Renal cortical epithelial cell (primary cell): ENCODE results near the gene NECTIN4. TPM values are rescaled to one million over a fixed set of nuclear protein-coding genes. Genes with fewer than 3 reads are reported as not detected.
"Not testable (repeated sequence)": the region's sequence is repeated elsewhere in the genome, so short reads cannot be mapped to it uniquely, and the experiment has no call there.

Experiments
- DNase-seq: peaks from one replicate; pipeline ENCODE4 v3.0.0-alpha.2; 2011; ENCODE audit warnings: low read depth
- total RNA-seq: library from RNA; depleted of rRNA; stranded (reverse); fragments of >200 nt; gene quantifications from 2 replicates; pipeline ENCODE4 v1.2.3, GENCODE V29; 2014

The NECTIN4 gene
- 0.75 and 25.0 TPM in 2 replicates for total RNA-seq

DNA sequence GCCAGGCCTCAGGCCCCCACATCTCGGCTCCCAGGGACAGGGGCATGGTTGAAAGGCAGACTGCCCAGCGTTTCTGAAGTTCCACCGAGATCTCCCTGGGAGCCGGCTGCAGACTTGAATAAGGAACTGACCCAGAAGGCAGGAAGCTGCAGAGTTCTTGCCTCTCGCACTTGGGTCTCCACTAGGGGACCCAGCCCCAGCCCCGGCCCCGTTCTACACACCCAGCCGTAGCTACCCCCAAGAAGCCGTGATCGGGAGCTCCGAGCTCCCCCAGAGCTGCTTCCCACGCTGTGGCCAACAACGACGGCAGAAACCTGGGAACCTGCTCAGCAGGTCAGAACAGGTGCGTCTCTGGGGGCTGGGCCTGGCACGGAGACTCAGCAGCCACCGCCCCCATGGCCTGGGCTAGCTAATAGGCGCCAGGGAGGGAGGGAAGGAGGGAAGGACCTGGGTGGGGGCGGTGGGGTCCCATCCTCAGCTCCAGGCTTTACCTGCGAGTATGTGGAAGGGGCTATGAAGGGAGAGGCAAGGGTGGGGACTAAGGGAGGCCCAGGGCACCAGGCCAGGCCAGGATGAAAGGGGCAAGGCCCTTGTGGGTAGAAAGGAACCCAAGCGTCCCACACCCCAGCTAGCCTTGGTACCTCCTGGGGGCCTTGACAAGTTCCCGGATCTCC lies at the start of gene NECTIN4:
Gene NECTIN4 (minus strand): TSS at position 308 of the 674 bp plus-strand sequence. CDS start 262 bp downstream, at position 46.
- no peak for DNase-seq

DNA sequence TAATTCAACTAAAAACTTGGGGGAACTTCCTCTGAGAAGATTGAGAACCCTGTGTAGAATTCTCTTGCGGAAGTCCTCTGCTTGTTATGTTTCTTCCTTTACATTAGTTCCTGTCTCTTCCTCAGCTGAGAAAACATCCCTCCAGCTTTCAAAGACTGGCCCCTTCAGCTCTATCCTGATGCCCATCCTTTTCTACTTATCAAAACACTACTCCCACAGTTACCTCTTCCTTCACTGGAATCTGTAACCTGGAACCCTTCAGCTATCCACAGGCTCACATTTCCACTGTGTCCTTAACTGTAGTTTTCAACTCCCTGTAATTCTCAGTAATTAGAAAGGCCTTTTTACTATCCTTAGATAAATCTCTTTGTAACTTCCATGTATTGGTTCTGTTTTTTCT lies 49.1 kb upstream of the NECTIN4 start:
- no peak for DNase-seq

DNA sequence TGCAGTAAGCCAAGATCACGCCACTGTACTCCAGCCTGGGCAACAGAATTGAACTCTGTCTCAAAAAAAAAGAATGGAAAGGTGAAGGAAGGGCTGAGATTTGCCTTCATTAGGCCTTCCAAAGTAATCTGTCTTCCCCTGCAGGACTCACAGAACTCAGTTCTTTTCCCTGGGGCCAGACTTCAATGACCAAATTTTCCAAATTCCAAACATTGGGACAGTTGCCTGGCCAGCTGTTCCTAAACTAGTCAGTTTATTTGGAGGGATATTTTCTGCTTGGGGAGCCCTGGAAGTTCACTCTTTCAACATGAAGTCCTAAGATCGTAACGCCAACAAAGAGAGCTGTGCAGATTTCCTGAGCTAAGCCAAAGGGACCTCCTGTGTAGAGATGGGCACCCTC lies 48.5 kb upstream of the NECTIN4 start:
- DNase-seq, result no peak

DNA sequence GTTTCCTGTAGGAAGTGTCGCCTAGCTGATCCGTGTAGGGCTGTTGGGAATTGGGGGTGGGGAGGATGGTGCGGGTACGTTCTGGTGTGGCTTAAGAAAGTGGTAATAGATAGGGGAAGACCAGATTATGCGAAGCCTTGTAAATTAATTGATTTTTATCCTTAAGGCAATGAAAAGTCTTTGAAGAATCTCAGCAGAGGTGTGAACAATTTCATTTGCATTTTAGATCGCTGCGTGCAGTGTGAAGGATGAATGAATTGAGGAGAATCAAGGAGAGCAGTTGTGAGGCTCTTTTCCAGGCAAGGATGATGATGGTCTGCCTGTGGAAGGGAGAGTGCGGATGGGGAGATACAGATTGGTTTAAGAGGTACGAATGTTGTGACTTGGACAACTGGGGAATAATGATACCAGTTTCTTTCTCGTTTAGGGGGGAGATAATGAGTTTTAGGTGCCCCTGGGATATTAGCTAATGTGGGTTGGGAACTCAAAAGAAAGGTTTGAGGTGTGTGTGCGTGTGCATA lies 43.9 kb upstream of the NECTIN4 start:
- no peak for DNase-seq

DNA sequence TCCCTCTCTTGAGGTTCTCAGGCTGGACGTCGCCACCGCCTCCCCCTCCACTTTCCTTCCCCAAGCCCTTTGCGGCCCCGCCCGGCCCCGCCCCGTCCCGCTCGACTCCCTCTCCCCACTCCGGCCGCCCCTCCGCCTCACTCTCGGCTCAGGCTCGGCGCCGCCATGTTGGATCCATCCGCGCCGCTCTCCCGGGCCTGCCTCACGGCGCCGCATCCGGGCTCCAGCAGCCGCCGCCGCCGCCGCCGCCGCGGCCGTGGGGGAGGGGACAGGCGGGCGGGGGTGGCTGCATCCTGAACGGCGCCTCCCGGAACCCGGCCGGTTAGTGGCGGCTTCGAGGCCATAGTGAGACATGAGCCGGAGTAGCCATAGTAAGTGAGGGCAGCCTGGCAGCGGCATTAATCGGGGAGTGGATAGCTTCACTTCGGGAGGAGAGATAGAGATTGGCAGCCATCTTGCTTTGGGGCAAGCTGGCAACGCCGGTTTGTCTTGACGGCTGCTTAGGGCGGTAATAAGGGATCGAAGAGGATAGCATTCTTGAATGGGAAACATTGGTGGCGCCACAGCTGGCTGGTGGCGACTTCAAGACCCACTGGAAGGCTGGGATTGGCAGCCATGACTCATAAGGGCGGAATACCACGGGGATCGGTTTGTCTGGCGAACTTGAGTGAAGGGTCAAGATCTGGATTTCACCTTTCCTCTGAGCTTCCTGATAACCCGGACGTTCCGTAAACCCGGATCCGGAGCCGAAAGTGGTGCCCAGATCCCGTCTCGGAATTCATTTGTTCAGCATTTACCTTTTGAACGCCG lies 43.3 kb upstream of the NECTIN4 start, which contains the start of gene DEDD:
Gene DEDD (minus strand): TSS at position 258 of the 810 bp plus-strand sequence. CDS start 8,205 bp downstream, outside the sequence.
- peak; percentile 95 for DNase-seq

DNA sequence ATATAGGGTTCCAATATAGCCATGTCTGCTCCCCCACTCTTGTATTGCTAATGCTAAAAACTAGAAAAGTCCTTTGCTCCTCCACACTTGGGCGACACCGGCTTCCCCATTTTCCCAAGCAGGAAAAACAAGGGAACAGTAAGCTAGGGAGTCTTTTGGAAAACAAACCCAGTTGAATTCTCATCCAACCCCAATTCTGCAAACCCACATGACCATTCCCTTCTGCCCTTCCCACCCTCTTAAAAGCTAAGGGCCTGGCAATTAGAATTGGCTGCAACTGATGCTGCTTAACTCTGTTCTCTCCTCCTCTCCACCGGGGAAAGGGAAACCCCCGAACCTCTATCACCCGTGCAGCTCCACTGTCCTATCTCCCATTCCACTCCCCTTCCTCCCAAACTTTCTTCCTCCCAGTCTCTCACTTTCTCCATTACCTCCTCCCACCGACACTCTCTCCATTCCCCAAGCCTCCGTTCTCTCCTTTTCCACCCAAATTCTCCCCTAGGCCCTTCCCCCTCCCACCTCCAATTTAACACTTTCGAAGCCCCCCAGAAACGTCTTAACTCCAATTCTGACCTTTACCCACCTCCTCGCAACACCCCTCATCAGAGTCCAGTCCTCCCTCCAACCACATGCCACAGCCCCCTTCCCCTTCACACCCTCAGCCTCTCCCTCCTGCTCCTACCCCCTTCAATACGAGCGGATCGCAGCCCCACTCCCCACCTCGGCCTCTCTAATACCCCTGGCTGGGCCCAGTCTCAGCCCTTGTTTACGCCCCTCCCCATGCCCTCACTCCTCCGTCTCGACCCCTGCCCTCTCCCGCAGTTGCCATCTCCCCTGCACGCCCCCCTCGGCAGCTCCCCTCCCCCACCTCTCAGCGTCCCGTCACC lies 42.4 kb upstream of the NECTIN4 start:
- no peak for DNase-seq

DNA sequence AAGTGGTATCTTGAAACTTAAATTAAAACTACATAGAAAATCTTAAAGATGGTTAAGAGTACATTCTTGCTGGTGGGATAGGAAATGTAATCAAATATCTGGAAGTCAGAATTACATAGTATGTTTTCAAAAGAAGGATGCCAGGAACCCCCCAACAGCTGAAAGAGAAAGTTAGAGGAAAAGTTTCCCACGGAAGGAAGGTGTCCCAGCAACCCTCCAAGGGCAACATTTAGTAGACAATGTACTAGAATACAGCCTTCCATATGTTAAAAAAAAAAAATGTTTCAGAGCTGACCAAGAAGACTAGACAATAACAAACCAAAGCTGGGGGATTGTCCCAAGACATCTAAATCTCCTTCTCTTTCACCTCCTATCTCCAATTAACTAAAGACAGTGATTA lies 40.9 kb upstream of the NECTIN4 start:
- DNase-seq, result no peak

DNA sequence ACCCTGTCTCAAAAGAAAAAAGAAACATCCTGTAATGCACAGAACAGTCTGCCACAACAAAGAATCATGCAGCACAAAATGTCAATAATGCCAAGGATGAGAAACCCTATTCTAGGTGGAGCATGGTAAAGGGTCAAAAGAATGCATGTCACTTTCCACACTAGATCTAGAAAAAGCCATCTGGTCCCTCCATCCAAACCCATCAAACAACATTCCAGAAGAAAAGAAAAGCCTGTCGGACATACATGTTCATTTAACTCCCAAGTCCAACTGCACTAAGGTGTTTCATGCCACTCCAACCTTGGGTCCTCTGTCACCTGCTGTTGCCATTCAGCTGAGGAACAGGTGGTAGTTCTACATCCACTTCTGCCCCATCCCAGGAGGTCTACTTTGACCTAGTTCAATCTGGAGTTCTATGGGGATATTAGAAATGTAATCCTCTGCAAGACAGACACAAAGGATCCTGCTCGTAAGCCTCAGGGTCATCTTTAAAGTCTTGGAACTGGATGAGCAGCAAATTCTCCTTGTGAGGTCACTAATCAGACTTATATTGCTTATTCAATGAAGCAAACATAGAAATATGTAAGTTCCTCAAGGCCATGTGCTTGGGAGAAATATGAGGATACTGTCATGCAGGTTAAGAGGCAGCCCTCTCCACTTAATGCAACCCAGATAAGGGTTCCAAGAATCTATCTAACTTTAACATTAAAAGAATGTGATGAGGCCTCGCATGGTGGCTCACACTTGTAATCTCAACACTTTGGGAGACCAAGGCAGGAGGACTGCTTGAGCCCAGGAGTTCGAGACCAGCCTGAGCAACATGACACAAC lies 39.4 kb upstream of the NECTIN4 start:
- no peak for DNase-seq

DNA sequence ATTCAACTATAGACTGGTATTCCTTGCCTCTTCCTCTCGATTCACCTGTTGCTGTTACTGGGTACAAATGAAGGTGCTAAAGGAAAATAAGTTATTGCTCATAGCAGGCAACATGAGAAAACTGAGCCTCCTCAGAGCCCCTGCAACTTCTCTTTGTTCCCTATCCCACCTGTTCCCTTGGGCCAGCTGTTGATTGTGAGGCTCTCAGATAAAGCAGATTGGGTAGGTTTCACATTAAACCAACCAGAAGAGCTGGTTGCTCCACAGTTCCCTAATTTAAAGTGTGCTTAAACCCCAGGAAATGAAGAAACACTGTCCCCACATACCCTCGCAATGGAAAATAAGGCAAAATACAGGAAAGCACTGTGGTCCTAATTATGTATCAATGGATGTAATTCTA lies 38.3 kb upstream of the NECTIN4 start:
- no peak for DNase-seq

DNA sequence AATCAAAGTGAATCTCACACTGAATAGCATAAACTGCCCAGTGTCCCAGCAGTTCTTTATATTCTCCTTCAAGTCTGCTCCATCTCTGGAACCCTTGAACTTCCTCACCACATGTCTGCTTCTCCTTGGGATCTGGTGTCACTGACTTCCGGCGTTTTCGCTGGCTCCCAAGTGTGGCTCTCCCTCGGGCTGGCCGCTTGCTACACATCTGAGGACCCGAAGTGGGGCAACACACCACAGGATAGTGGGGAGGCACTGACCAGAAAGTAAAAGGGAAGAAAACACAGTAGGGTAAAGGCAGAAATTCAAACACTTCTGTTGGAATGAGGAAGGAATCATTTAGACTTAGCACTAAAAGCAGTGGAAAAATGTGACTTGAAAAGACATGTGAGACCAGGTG lies 33.6 kb upstream of the NECTIN4 start:
- DNase-seq, result no peak

DNA sequence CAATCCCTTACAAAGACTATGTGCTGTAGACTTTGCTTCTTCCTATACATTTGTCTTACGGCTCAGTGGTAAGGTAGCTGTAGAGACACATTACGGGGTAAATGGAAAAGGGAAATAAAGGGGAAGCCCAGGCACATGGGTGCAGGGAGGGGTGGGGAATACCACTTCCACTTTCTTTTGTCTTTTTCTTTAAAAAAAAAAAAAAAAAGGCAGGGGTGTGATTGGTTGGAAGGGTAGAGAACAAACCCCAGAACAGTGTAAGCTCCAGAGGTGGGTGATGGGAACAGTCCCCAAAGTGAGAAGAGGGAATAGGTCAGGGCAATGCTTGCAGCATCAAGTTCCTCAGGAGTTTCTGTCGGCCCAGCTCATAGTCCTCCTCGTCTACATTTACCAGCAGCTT lies 32.5 kb upstream of the NECTIN4 start:
- no peak for DNase-seq

DNA sequence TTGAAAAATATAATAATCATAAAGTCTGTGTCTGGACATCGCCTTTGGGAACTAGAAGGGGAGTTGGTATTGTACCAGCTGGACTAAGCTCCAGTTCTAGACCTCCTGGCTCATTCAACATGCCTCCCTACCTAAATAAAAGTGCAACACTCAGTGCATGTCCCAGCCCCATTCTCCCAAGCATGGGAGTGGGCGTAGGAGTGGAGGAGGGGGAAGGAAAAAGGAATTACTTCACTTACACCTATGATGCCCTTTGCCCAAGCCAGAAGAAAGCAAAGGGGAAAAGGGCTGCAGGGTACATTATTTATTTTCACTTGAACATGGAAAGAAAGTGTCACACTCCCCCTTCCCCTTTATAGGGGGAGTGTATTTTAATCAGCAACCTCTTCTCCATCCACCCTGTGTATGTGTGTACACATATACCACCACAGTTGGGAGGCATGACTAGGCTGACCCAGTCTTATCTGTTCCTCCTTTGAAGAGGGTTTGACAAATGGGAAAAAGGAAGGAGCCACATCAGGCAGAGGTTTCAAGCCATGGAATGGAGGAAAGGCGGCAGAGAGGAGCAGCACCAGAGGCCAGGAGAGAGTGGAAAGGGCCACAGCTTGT lies 31.8 kb upstream of the NECTIN4 start:
- no peak for DNase-seq

DNA sequence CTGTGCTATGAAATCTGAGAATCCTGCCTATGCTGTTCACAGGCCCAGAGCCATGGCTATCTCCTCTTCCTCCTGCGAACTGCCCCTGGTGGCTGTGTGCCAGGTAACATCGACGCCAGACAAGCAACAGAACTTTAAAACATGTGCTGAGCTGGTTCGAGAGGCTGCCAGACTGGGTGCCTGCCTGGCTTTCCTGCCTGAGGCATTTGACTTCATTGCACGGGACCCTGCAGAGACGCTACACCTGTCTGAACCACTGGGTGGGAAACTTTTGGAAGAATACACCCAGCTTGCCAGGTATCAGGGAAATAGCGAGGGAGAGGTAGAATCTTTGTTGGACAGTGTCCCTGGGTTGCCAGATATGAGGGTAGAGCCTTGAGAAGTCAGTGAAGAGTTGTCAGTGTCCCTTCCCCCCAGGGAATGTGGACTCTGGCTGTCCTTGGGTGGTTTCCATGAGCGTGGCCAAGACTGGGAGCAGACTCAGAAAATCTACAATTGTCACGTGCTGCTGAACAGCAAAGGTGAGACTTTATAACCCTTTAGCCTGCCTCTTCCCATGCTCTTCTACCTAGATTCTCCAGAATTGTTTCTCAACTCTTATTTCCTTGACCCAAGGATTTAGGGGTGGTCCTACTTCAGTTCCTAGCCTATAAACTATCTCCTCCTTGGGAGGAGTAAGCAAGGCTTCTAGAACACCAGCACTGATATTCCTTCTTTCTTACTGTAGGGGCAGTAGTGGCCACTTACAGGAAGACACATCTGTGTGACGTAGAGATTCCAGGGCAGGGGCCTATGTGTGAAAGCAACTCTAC lies 29.9 kb upstream of the NECTIN4 start:
- peak; percentile 88 for DNase-seq

DNA sequence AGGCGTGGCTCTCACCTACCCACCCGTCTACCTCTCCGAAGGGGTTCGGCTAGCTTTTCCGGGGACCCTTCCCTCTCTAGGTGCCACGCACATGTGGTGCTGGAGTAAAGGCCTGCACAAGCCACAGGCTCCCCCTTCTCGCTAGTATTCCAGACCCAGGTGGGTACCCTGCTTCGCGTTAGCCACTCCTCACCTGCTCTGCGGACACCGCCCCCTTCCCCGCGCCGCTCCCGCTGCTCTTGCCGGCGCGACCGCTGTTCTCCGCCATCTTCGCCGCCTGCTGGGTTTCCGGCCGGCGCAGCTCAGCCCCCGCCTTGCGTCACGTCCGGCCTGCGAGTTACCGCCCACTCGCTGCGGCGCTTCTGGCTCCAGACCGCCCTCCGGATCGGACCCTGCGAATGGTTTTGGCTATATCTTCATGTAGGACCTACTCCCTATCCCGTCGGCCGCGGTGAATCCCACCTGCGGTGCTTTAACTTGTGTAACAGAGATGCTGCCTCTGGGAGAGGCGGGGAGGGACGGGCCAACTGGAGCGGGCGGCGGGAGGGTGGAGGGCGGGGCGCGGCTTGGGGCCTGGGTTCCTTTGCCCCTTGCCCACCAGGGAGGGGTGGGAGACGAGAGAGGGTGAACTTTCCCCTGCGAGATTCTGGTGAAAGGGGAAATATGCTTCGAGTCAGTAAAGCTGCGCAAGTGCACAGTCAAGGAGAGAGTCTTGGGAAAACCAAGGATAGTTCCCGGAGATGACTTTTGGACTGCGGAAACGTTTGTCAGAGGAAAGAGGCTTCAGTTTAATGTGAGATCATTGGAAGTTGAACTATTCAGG lies 28.6 kb upstream of the NECTIN4 start, which contains the start of the genes NIT1 and PFDN2:
Gene NIT1 (plus strand): TSS at position 347 of the 823 bp plus-strand sequence. CDS start 72 bp downstream, at position 419.
Gene PFDN2 (minus strand): TSS at position 279 of the 823 bp plus-strand sequence. CDS start 11 bp downstream, at position 268.
- peak; percentile 62 for DNase-seq

DNA sequence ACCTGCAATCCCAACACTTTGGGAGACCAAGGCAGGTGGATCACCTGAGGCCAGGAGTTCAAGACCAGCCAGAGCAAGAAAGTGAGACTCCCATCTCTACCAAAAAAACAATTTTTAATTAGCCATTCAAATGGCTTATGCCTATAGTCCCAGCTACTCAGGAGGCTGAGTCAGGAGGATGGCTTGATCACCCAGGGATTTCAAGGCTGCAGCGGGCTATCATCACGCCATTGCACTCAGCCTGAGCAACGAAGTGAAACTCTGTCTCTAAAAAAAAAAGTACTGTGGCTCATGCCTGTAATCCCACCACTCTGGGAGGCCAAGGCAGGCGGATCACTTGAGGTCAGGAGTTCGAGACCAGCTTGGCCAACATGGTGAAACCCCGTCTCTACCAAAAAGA lies 26.6 kb upstream of the NECTIN4 start:
- DNase-seq, result not testable (repeated sequence)

DNA sequence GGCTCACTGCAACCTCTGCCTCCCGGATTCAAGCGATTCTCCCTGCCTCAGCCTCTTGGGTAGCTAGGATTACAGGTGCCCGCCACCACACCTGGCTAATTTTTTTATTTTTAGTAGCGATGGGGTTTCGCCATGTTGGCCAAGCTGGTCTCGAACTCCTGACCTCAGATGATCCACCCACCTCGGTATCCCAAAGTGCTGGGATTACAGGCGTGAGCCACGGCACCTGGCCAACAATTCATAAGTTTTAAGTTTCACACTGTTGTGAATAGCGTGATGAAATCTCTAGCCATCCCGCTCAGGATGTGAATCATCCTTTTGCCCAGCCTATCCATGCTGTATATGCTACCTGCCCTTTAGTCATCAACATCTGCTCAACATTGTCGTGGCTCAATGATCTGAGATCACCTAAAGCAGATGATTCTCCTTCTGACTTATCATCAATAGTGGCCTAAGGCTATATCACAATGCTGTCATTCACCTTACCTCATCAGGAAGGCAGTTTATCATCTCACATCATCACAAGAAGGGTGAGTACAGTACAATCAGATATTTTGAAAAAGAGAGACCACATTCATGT lies 25.9 kb upstream of the NECTIN4 start:
- peak; percentile 94 for DNase-seq

DNA sequence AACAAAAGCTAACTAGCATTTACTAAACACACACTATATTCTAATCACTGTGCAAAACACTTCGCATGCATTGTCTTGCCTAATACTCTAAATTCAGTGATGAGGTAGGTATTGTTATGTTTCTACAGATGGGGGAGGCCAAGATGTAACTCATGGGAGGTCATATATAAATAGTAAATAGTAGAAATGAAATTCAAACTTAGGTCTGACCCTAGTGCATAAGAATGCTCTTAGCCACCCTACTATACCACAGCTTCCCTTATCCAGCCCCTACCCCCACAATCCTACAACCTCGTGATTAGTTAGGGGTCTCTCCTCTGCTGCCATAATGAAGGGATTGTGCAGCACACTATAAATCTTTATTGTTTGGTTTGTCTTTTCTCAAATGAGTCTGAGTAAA lies 25.2 kb upstream of the NECTIN4 start:
- no peak for DNase-seq

DNA sequence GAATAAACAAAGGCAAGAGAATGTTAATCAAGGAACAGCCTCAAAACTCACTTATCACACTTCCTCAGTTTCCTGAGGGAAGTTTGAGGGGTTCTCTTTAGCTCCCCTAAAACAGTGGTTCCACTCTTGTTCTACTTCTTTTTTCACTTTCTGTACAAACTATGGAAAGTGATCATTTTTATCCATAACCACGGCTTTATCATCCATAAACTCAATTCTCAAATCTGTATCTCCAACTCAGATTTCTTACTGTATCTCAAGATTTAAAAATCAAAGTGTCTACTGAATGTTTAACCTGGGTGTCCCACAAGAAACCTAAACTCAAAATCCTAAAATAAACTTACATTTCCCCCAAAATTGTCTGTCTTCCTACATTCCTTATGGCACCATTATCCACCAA lies 24.6 kb upstream of the NECTIN4 start:
- DNase-seq, result no peak
